GM12878 (cell line): ENCODE results near the gene SIGMAR1. TPM values are rescaled to one million over a fixed set of nuclear protein-coding genes. Genes with fewer than 3 reads are reported as not detected.

Experiments
- ATAC-seq: fragments of 200-7000 bp; cut with Tn5 transposase; 3 replicates; pipeline ENCODE4 v1.9.1; 2020; ENCODE audit warnings: mild to moderate bottlenecking, moderate library complexity
- BruUV-seq: library from RNA; stranded (reverse); fragments of 400-500 nt; replicated peaks from 2 replicates; lab custom pipeline; 2021; lab: Mats Ljungman, UMichigan
- CTCF ChIA-PET: fragments of 300-600 bp; sonication (Branson Sonifier 250); formaldehyde crosslinking; extraction: SDS; loops from one replicate; lab custom pipeline; 2021; ENCODE audit warnings: inconsistent platforms; lab: Yijun Ruan, JAX
- POLR2A ChIA-PET: fragments of 350-600 bp; formaldehyde crosslinking; extraction: SDS; loops from one replicate; lab custom pipeline; 2021; ENCODE audit warnings: inconsistent platforms; lab: Charles Lee
- RAD21 ChIA-PET: fragments of 300-600 bp; sonication (Branson Sonifier 250); formaldehyde crosslinking; loops from one replicate; lab custom pipeline; 2023; ENCODE audit warnings: antibody characterized with exemption; ENCODE audit not compliant: unreplicated experiment; lab: Charles Lee
- SMC1A ChIA-PET: fragments of 300-600 bp; sonication (Branson Sonifier 250); formaldehyde crosslinking; loops from one replicate; lab custom pipeline; 2023; ENCODE audit not compliant: unreplicated experiment, uncharacterized antibody; lab: Charles Lee
- DNase-seq: peaks from one replicate; pipeline ENCODE4 v3.0.0-alpha.2; 2011; ENCODE audit warnings: low read depth, low spot score
- FAIRE-seq: peaks from 3 replicates; lab custom pipeline; 2011; peaks lifted over from hg19 to GRCh38; lab: Jason Lieb, UNC
- H2AFZ ChIP-seq: 2 replicates; pipeline ENCODE4 v1.6.0; 2011; ENCODE audit warnings: low read depth, low read length, control low read depth; ENCODE audit not compliant: control insufficient read depth
- H3K27ac ChIP-seq: 2 replicates; pipeline ENCODE4 v1.5.1; 2011; ENCODE audit warnings: control low read depth; ENCODE audit not compliant: control insufficient read depth, insufficient read depth
- H3K27me3 ChIP-seq, 2 experiments: replicated peaks in 1 of 2; 2 replicates each; pipeline versions ENCODE4 v1.6.0 to v1.6.1; 2011; ENCODE audit warnings: low read length in 1 of 2; ENCODE audit not compliant: control insufficient read depth in 2 of 2, insufficient read depth in 2 of 2
- H3K36me3 ChIP-seq, 2 experiments: 2 replicates each; pipeline ENCODE4 v1.5.1; 2011; ENCODE audit warnings: low read length in 1 of 2; ENCODE audit not compliant: control insufficient read depth in 2 of 2, insufficient read depth in 2 of 2
- H3K4me1 ChIP-seq: 2 replicates; pipeline ENCODE4 v1.6.1; 2011; ENCODE audit warnings: mild to moderate bottlenecking, low read length, moderate library complexity, mixed read lengths; ENCODE audit not compliant: control insufficient read depth, insufficient read depth
- H3K4me2 ChIP-seq: 2 replicates; pipeline ENCODE4 v1.6.0; 2011; ENCODE audit warnings: control low read depth; ENCODE audit not compliant: control insufficient read depth, insufficient read depth
- H3K4me3 ChIP-seq: fragments of 200-600 bp; sonication (generic); 2 replicates; pipeline ENCODE4 v1.5.1; 2016
- H3K79me2 ChIP-seq: 2 replicates; pipeline ENCODE4 v1.6.0; 2011; ENCODE audit warnings: low read length; ENCODE audit not compliant: control insufficient read depth, insufficient read depth
- H3K9ac ChIP-seq: 2 replicates; pipeline ENCODE4 v1.8.0; 2011; ENCODE audit warnings: low read length, control low read depth, mixed read lengths; ENCODE audit not compliant: control insufficient read depth, insufficient read depth
- H3K9me3 ChIP-seq: replicated peaks from 3 replicates; pipeline ENCODE4 v1.5.1; 2011; ENCODE audit warnings: mild to moderate bottlenecking, low read length; ENCODE audit not compliant: control insufficient read depth, insufficient read depth
- H4K20me1 ChIP-seq: 2 replicates; pipeline ENCODE4 v1.6.0; 2011; ENCODE audit not compliant: control insufficient read depth, insufficient read depth
- ASH2L ChIP-seq: fragments of 300-600, 200-600 bp; sonication (generic); IDR thresholded peaks from 2 replicates; pipeline ENCODE4 v1.6.1; 2017; ENCODE audit warnings: low read depth, mild to moderate bottlenecking, borderline replicate concordance
- BACH1 ChIP-seq: fragments of 450-650 bp; IDR thresholded peaks from 2 replicates; pipeline ENCODE4 v1.6.1; 2017; ENCODE audit warnings: mild to moderate bottlenecking, borderline replicate concordance
- CHD2 ChIP-seq: IDR thresholded peaks from 2 replicates; pipeline ENCODE4 v1.6.1; 2011; ENCODE audit warnings: low read depth, low read length, improper control_type of control experiment, borderline replicate concordance
- EZH2 ChIP-seq: IDR thresholded peaks from 2 replicates; pipeline ENCODE4 v1.6.1; 2012; ENCODE audit warnings: low read depth, mild to moderate bottlenecking, control low read depth, inconsistent platforms, low read length, borderline replicate concordance; ENCODE audit not compliant: control insufficient read depth
- HDAC2 ChIP-seq: fragments of 200-600 bp; sonication (generic); IDR thresholded peaks from 2 replicates; pipeline ENCODE4 v1.6.1; 2017
- IKZF1 ChIP-seq: fragments of 450-650 bp; conservative IDR thresholded peaks from 2 replicates; pipeline ENCODE4 v1.6.1; 2017; ENCODE audit warnings: antibody characterized with exemption, mild to moderate bottlenecking
- JUND ChIP-seq: IDR thresholded peaks from 2 replicates; pipeline ENCODE4 v1.6.1; 2012; ENCODE audit warnings: low read depth, mild to moderate bottlenecking, low read length, improper control_type of control experiment, moderate library complexity
- MYC ChIP-seq: IDR thresholded peaks from 2 replicates; pipeline ENCODE4 v1.6.1; 2011; ENCODE audit warnings: mild to moderate bottlenecking, low read length, moderate library complexity, inconsistent platforms; ENCODE audit not compliant: insufficient read depth, insufficient replicate concordance, insufficient read length, severe bottlenecking
- SMAD5 ChIP-seq: IDR thresholded peaks from 2 replicates; pipeline ENCODE4 v1.6.1; 2016; ENCODE audit warnings: antibody characterized with exemption, low read depth
- SREBF2 ChIP-seq: IDR thresholded peaks from 2 replicates; pipeline ENCODE4 v1.6.1; 2012; ENCODE audit warnings: mild to moderate bottlenecking, low read length
- TCF12 ChIP-seq: IDR thresholded peaks from 2 replicates; pipeline ENCODE4 v1.6.1; 2011; ENCODE audit warnings: low read depth, mild to moderate bottlenecking, low read length
- WRNIP1 ChIP-seq: IDR thresholded peaks from 2 replicates; pipeline ENCODE4 v1.6.1; 2011; ENCODE audit warnings: low read depth, low read length, improper control_type of control experiment, borderline replicate concordance
- ZNF622 ChIP-seq: fragments of 450-650 bp; IDR thresholded peaks from 2 replicates; pipeline ENCODE4 v1.6.1; 2017; ENCODE audit warnings: mild to moderate bottlenecking, inconsistent platforms
- WGBS: methylation state at CpG from one replicate; pipeline ENCODE4 v1.1.6; 2016; ENCODE audit warnings: low lambda C conversion rate; ENCODE audit not compliant: insufficient replicate concordance, insufficient coverage; ENCODE audit errors: missing lambda C conversion rate; 5-methylcytosine and 5-hydroxymethylcytosine counted together
- in situ Hi-C: fragments of 300-500 bp; cut with MboI; formaldehyde crosslinking; loops from 9 replicates; pipeline ENCODE4 v1.14.3; 2018; ENCODE audit warnings: mixed read lengths
- intact Hi-C: fragments of 100-400 bp; cut with micrococcal nuclease; formaldehyde crosslinking; loops from one replicate; pipeline ENCODE4 v1.14.2; 2022; ENCODE audit not compliant: unreplicated experiment
- polyA plus RNA-seq, 11 experiments: library from polyadenylated mRNA; depleted of rRNA in 4 of 11; unstranded in 6 of 11; stranded (reverse) in 5 of 11; fragments of >200 nt; fragmentation: Nextera tagmentation in 4 of 11; fragmentation: Illumina TruSeq in 1 of 11; extraction: Ambion mirVana in 4 of 11; extraction: Trizol in 1 of 11; gene quantifications; 1 replicate in 1 of 11; 2 replicates in 10 of 11; pipeline versions ENCODE4 v1.2.1 to v1.2.3, GENCODE V29; 2011 to 2016; ENCODE audit warnings: inconsistent platforms in 2 of 11, missing spikeins in 2 of 11, low read depth in 1 of 11
- total RNA-seq, 4 experiments: library from RNA; depleted of rRNA in 3 of 4; stranded (reverse); fragments of >200 nt in 3 of 4; fragmentation: Illumina TruSeq in 1 of 4; extraction: Trizol in 1 of 4; gene quantifications; 2 replicates each; pipeline versions ENCODE4 v1.2.1 to v1.2.3, GENCODE V29; 2013 to 2021
- TF ChIP-seq, protein P1 (sequence below): fragments of 450-650 bp; IDR thresholded peaks from 2 replicates; pipeline ENCODE4 v1.6.1; 2017; ENCODE audit warnings: borderline replicate concordance

The SIGMAR1 gene
- total and polyA plus RNA-seq, 10 of the 15 experiments (the other 5 are each of a cell fraction or from before 2014, with no cell fraction given): 7.1 to 133 (median 69.5) TPM

DNA sequence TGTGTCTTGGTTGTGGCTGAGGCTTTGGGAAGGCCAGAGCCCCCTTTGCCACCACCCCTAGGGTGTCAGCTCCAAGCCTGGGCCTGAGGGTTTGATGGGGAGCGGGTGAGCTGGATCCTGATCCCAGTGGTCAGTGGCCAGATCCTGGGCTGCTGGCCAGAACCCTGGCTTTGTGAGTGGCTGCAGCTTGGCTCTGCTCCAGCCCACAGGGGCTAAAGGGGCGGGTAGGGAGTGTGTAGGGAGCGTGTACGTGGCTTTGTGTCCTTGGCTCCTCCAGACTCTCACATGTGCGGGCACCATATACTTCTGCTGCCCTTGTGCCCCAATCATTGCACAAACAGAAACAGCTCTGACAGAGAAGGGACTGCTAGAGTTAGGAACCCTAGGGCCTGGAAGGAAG lies 13.2 kb upstream of the SIGMAR1 start:
- Histone ChIP-seq H3K27me3 (no peaks in the 10 kb centered on the region), H3K27ac (no peak overlapping the region), H4K20me1 (no peaks in the 10 kb centered on the region; the same call in 1 of the 2 replicates), H3K9ac (no peak overlapping the region), H3K4me2 (no peak overlapping the region), H3K79me2 (peaks cover 17% of the 10 kb centered on the region), H2AFZ (no peak overlapping the region), H3K9me3 (no peaks in the 10 kb centered on the region), H3K4me1 (peaks cover 19% of the 10 kb centered on the region), H3K4me3 (no peak overlapping the region), H3K36me3 (peaks cover 2 to 13% of the 10 kb centered on the region in 2 experiments; a peak in 3 of 4 replicates)
- in situ Hi-C loops: no loop called here
- BruUV-seq: no TSS peak
- ChIA-PET SMC1A (no interaction called here), RAD21 (no interaction called here), POLR2A (no interaction called here), CTCF (interaction anchor here (1.5 to 2.9 kb wide), 2 partner anchors 12 to 17 kb away, joined by 3 to 11 read pairs; partner anchors contain the start of gene CCL27)
- DNase-seq: no peak
- intact Hi-C loops: no loop called here
- no peak for ATAC-seq
- 100% methylated on average over 5 of the region's 5 CpGs for WGBS
- TF ChIP-seq CHD2: no peak
- no peak for TF ChIP-seq ZNF622
- TF ChIP-seq JUND: no peak
- no peak for TF ChIP-seq SMAD5
- TF ChIP-seq MYC: no peak
- no peak for TF ChIP-seq SREBF2
- no peak for TF ChIP-seq WRNIP1
- TF ChIP-seq HDAC2: no peak
- no peak for TF ChIP-seq EZH2
- TF ChIP-seq, protein P1, sequence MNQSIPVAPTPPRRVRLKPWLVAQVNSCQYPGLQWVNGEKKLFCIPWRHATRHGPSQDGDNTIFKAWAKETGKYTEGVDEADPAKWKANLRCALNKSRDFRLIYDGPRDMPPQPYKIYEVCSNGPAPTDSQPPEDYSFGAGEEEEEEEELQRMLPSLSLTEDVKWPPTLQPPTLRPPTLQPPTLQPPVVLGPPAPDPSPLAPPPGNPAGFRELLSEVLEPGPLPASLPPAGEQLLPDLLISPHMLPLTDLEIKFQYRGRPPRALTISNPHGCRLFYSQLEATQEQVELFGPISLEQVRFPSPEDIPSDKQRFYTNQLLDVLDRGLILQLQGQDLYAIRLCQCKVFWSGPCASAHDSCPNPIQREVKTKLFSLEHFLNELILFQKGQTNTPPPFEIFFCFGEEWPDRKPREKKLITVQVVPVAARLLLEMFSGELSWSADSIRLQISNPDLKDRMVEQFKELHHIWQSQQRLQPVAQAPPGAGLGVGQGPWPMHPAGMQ: no peak
- TF ChIP-seq TCF12: no peak
- TF ChIP-seq ASH2L: no peak
- TF ChIP-seq IKZF1: no peak
- no peak for TF ChIP-seq BACH1
- FAIRE-seq: no peak
